ENCODE results near the gene DDX6. TPM values are rescaled to one million over a fixed set of nuclear protein-coding genes. Genes with fewer than 3 reads are reported as not detected.
A peak's percentile ranks its signal among the peaks of the same experiment; 100 is the strongest.

Gene DDX6
- total RNA-seq, 4 donors from 2014 or later: 92.9 to 113 (median 105) TPM

DNA sequence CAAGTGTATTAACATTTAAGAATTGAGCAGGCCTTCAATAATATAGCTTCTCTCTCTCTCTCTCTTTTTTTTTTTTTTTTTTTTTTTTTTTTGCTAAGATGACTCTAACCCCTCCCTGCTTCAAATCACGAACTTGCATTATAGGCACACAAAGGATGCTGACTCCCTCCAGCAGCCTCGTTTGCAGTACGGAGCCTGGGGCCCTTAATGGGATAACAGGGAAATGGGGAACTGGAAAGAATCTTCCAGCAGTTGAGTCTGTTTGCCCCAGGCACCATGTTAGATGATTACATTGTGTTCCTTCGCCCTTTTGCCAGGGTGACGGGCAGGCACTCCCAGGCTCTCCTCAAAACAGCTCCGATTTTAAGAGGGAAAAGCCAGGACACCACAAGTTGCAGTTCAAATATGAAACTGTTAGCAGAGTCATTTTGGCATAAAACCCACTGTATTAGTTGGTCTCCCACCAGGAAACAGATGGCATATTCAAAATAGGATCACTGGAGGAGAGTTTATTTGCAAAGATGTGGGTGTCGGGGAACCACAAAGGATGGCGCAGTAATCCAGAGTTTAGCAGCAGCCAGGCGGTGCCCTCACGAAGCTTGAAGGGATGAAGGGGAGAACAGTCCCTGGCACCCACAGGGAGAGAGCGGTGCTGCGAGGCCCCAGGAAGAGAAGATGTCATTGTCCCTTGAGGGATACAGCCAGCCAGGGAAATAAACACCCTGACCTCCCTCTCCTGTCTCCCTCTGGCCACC is 85.0 kb downstream of the DDX6 start:
- intact Hi-C loops (cut with DNase I): no loop called here
- Histone ChIP-seq H3K9me3 (no peaks in the 10 kb centered on the region), H3K4me1 (peaks cover 0 to 7% (median 0%) of the 10 kb centered on the region in 4 donors), H3K36me3 (no peaks in the 10 kb centered on the region), H3K4me3 (no peak overlapping the region), H3K27me3 (no peaks in the 10 kb centered on the region), H3K27ac (replicated peaks in 1 of 4) (no peak overlapping the region)
- DNase-seq (ENCODE audit: extremely low spot score): no peak
- WGBS: 69% methylated on average over 12 of the region's 12 CpGs
- no peak for TF ChIP-seq POLR2A (IDR thresholded peaks at IDR 0.05; ENCODE audit: low read depth)
- TF ChIP-seq, protein P1, sequence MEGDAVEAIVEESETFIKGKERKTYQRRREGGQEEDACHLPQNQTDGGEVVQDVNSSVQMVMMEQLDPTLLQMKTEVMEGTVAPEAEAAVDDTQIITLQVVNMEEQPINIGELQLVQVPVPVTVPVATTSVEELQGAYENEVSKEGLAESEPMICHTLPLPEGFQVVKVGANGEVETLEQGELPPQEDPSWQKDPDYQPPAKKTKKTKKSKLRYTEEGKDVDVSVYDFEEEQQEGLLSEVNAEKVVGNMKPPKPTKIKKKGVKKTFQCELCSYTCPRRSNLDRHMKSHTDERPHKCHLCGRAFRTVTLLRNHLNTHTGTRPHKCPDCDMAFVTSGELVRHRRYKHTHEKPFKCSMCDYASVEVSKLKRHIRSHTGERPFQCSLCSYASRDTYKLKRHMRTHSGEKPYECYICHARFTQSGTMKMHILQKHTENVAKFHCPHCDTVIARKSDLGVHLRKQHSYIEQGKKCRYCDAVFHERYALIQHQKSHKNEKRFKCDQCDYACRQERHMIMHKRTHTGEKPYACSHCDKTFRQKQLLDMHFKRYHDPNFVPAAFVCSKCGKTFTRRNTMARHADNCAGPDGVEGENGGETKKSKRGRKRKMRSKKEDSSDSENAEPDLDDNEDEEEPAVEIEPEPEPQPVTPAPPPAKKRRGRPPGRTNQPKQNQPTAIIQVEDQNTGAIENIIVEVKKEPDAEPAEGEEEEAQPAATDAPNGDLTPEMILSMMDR (IDR thresholded peaks at IDR 0.05): no peak
- no peak for TF ChIP-seq POLR2AphosphoS5 (IDR thresholded peaks at IDR 0.05)
- no peak for TF ChIP-seq EP300 (IDR thresholded peaks at IDR 0.05)

DNA sequence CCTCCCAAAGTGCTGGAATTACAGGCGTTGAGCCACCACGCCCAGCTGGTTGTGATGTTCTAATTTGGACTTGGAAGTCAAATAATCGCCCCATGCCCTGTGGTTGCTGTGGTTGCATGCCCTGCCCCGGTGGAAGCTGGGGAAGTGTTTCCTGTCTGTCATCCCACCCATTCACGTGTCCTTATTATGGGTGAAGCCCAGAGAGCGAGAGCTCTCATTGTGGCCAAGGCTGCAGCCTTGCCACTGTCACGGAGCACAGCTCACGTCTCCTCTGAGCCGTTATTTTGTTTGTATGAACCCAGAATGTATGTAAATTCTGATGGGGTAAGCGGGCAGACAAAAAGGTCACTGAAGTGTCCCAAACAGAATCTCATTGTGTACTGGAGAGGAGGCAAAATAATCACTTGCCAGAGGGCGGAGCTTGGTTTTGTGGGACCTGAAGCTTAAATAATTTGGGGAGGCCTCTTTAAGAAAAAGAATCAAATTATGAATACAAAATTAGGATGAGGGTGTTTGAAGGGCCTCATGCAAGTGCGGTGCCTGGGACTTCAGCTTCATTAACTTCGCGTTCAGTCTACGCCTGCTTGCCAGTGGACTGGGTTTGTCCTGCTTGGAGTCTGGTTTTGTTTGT is 85.7 kb downstream of the DDX6 start:
- no peak for DNase-seq (ENCODE audit: extremely low spot score)
- intact Hi-C loops (cut with DNase I): no loop called here
- TF ChIP-seq, protein P1 (IDR thresholded peaks at IDR 0.05): no peak
- TF ChIP-seq POLR2AphosphoS5 (IDR thresholded peaks at IDR 0.05): peak in 1 of 2 donors; percentile 24
- 72% methylated on average over 15 of the region's 15 CpGs for WGBS
- no peak overlapping the region for H3K4me3 ChIP-seq
- H3K27me3 ChIP-seq: no peaks in the 10 kb centered on the region
- no peaks in the 10 kb centered on the region for H3K36me3 ChIP-seq
- H3K4me1 ChIP-seq: peaks cover 0 to 7% (median 0%) of the 10 kb centered on the region in 4 donors
- peaks cover 0 to 4% (median 0%) of the 10 kb centered on the region in 4 donors for H3K9me3 ChIP-seq
- peak overlapping the region in 1 of 4 donors; percentile 25 for H3K27ac ChIP-seq (replicated peaks in 1 of 4)

DNA sequence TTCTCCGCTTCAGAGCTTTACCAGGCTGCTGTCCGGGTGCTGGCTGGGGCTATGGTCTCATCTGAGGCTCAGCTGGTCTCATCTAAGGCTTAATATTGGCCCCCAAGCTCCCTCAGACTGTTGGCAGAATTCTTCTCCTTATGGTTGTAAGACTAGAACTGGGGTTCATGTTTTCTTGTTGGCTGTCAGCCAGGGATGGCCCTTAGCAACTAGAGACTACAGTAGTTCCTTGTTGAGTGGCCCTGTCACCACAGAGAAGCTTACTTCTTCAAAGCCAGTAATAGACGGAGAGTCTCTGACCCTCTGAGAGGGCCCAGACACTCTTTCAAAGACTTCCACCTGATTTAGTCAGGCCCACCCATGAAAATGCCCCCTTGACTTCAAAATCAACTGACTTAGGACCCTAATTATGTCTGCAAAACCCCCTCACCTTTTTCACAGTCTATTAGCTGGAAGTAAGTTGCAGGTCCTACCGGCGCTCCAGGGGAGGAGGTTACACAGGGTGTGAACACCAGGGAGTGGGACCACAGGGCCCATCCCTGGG is 87.3 kb downstream of the DDX6 start:
- WGBS: 92% methylated on average over 5 of the region's 5 CpGs
- Histone ChIP-seq H3K27ac (replicated peaks in 1 of 4) (no peak overlapping the region), H3K9me3 (peaks cover 0 to 4% (median 0%) of the 10 kb centered on the region in 4 donors), H3K36me3 (no peaks in the 10 kb centered on the region), H3K4me1 (peaks cover 0 to 7% (median 0%) of the 10 kb centered on the region in 4 donors), H3K27me3 (no peaks in the 10 kb centered on the region), H3K4me3 (no peak overlapping the region)
- DNase-seq (ENCODE audit: extremely low spot score): no peak
- intact Hi-C loops (cut with DNase I): no loop called here
- TF ChIP-seq POLR2A (IDR thresholded peaks at IDR 0.05; ENCODE audit: low read depth) (no peak), EP300 (IDR thresholded peaks at IDR 0.05) (no peak), POLR2AphosphoS5 (IDR thresholded peaks at IDR 0.05) (no peak)
- TF ChIP-seq, protein P1 (IDR thresholded peaks at IDR 0.05): no peak

DNA sequence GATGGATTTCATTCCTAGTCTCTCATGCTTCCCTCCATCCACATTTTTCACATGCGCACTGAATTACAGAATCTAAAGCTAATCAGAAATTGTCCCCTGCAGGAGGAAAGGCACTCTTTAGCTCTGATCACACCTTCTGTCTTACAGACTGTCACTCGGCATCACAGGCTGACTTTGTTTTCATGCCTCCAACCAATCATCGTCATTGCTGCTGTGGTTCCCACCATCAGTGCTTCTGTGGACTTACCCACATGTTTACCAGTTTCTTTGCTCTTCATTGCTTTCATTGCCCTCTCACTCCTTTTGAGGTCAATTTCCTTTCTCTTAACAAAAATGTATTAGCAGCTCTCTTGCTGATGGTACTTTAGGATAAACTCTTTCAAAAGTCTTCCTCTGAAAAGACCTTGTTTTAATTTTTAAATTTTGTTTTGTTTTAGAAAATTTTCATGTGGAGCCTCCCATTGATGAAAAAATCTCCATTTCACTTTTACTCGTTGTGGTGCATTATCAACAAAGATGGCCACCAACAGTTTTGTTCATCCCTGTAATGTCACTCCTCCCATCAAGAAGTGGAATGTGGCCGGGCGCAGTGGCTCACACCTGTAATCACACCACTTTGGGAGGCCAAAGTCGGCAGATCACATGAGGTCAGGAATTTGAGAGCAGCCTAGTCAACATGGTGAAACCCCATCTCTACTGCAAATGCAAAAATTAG is 91.3 kb downstream of the DDX6 start:
- intact Hi-C loops (cut with DNase I): loop anchor here (10.0 kb wide), 1 partner anchor 65 kb away; no protein-coding TSS in a partner anchor
- no peak overlapping the region for H3K27ac ChIP-seq (replicated peaks in 1 of 4)
- no peak for TF ChIP-seq EP300 (IDR thresholded peaks at IDR 0.05)
- TF ChIP-seq POLR2A (IDR thresholded peaks at IDR 0.05; ENCODE audit: low read depth): no peak
- no peak for TF ChIP-seq POLR2AphosphoS5 (IDR thresholded peaks at IDR 0.05)
- TF ChIP-seq, protein P1 (IDR thresholded peaks at IDR 0.05): no peak
- no peak for DNase-seq (ENCODE audit: extremely low spot score)
- no peaks in the 10 kb centered on the region for H3K36me3 ChIP-seq
- WGBS: 87% methylated on average over 7 of the region's 7 CpGs
- peaks cover 0 to under 1% (median 0%) of the 10 kb centered on the region in 4 donors for H3K4me1 ChIP-seq
- H3K4me3 ChIP-seq: no peak overlapping the region
- H3K9me3 ChIP-seq: peaks cover 0 to 4% (median 0%) of the 10 kb centered on the region in 4 donors
- H3K27me3 ChIP-seq: no peaks in the 10 kb centered on the region

Small RNA genes within 50 kb of the gene (small RNA-seq; reads per million reads assigned to genes)
- gene AP004609.2 (0 reads per million in 3 donors), gene RF00019 (0 reads per million in 3 donors), gene RNU6-376P (0 reads per million in 3 donors)

Other genes with a start within 250 kb of the DDX6 start
- 10 to 100 TPM; 21.3 to 31.6 (median 27.9) TPM for gene IFT46, start 225.2 kb downstream of the DDX6 start, total RNA-seq
- gene ARCN1, start 218.8 kb downstream of the DDX6 start, total RNA-seq: 100 to 1,000 TPM in 2 of 4 donors, 10 to 100 TPM in 2; 83.9 to 115 (median 102) TPM
- 10 to 100 TPM; 62.6 to 92.2 (median 78.9) TPM for gene PHLDB1, start 183.5 kb downstream of the DDX6 start, total RNA-seq
- not detected for gene TREH, start 111.5 kb downstream of the DDX6 start, total RNA-seq
- gene CXCR5, start 92.7 kb upstream of the DDX6 start, total RNA-seq: under 1 TPM in 1 of 4 donors, not detected in 3; 0.17 TPM
- gene BCL9L, start 134.8 kb upstream of the DDX6 start, total RNA-seq: 10 to 100 TPM; 19.1 to 66.2 (median 42.7) TPM
- gene UPK2, start 165.1 kb upstream of the DDX6 start, total RNA-seq: not detected
- gene FOXR1, start 180.6 kb upstream of the DDX6 start, total RNA-seq: not detected
- gene CENATAC, start 207.0 kb upstream of the DDX6 start, total RNA-seq: 10 to 100 TPM; 22.2 to 55.2 (median 30.8) TPM
- gene RPS25, start 227.2 kb upstream of the DDX6 start, total RNA-seq: 1,000 to 10,000 TPM; 1,036 to 2,235 (median 1,740) TPM
- gene TRAPPC4, start 227.6 kb upstream of the DDX6 start, total RNA-seq: 10 to 100 TPM; 38.2 to 47.2 (median 42.4) TPM
- 10 to 100 TPM in 1 of 4 donors, 1 to 10 TPM in 3; 5.8 to 11.7 (median 9.5) TPM for gene SLC37A4, start 239.7 kb upstream of the DDX6 start, total RNA-seq

Data from esophagus muscularis mucosa (tissue), 4 donors.